Uterus (tissue), 4 donors: ENCODE results near the gene EIF3A. TPM values are rescaled to one million over a fixed set of nuclear protein-coding genes. Genes with fewer than 3 reads are reported as not detected.

Source experiments
- DNase-seq, 2 donors: peaks; one replicate each; pipeline ENCODE4 v3.0.0-alpha.2; 2019 to 2020
- H3K27ac ChIP-seq, 2 donors: fragments of 200-600 bp; sonication (generic); 1 replicate in 1 of 2; 2 replicates in 1 of 2; pipeline ENCODE4 v1.5.1; 2016 to 2018
- H3K27me3 ChIP-seq, 2 donors: fragments of 200-600 bp; sonication (generic); one replicate each; pipeline ENCODE4 v1.5.1; 2018 to 2019; ENCODE audit warnings: control low read depth in 1 of 2
- H3K36me3 ChIP-seq, 2 donors: fragments of 200-600 bp; sonication (generic); one replicate each; pipeline ENCODE4 v1.5.1; 2019; ENCODE audit warnings: control low read depth in 1 of 2
- H3K4me1 ChIP-seq, 2 donors: fragments of 200-600 bp; sonication (generic); one replicate each; pipeline ENCODE4 v1.5.1; 2018 to 2019; ENCODE audit warnings: control low read depth in 1 of 2
- H3K4me3 ChIP-seq, 2 donors: fragments of 200-600 bp; sonication (generic); 1 replicate in 1 of 2; 2 replicates in 1 of 2; pipeline ENCODE4 v1.5.1; 2018 to 2019; ENCODE audit warnings: mild to moderate bottlenecking in 1 of 2
- H3K9me3 ChIP-seq, 2 donors: fragments of 200-600 bp; sonication (generic); one replicate each; pipeline ENCODE4 v1.5.1; 2019; ENCODE audit warnings: control low read depth in 1 of 2
- POLR2A ChIP-seq, 2 donors: fragments of 450-650 bp; IDR thresholded peaks; one replicate each; pipeline ENCODE4 v1.6.1; 2016; ENCODE audit warnings: antibody characterized with exemption in 2 of 2, mild to moderate bottlenecking in 1 of 2, moderate library complexity in 1 of 2
- intact Hi-C: fragments of 100-400 bp; cut with DNase I; formaldehyde crosslinking; loops from one replicate; pipeline ENCODE4 v1.15.1; 2023; ENCODE audit warnings: low total_unique reads
- total RNA-seq, 4 donors: library from RNA; depleted of rRNA in 3 of 4; stranded (reverse); fragments of >200 nt in 3 of 4; gene quantifications; one replicate each; pipeline versions ENCODE4 v1.1.0 to v1.2.4, GENCODE V29; 2014 to 2023
- TF ChIP-seq, protein P1 (sequence below), 4 experiments: fragments of 200-600 bp in 2 of 4; fragments of 450-650 bp in 2 of 4; sonication (generic) in 2 of 4; IDR thresholded peaks; one replicate each; pipeline ENCODE4 v1.5.1; 2016 to 2019; ENCODE audit warnings: antibody characterized with exemption in 4 of 4, mild to moderate bottlenecking in 2 of 4, moderate library complexity in 1 of 4
- donor health status: DM: yes; HTN: yes; CAD: no.

Gene EIF3A
- total RNA-seq, 4 donors from 2014 or later, result 54.3 to 144 (median 89.2) TPM

DNA sequence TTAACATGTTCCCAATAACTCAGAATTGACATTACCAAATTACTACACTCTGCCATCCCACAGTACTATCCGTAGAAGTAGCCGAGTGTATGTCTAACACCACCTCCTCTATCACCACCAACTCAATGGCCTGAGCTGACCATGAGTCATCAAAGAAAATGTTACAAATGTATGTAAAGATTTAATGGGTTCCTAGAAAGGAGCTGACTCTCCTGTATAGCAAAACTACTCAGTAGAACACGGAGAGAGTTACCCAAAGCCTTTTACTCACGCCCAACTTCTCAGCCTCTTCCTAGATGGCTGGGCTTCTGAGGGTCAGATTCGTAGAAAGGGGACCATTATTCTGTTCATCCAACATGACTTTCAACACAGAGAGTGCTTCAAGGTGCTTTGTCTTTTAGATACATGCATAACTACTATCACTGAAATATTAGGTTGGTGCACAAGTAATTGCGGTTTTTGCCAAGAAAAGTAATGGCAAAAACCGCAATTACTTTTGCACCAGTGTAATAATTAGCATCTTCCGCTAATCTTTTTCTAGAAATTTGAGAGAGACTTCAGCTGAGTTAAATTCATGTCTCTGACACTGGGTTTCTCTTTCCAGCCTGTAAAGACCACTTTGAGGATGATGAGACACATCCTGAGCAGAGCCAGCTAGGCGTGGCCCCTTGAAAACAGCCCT lies 75.1 kb downstream of the EIF3A start:
- H3K9me3 ChIP-seq, result no peaks in the 10 kb centered on the region
- no peak overlapping the region for H3K4me3 ChIP-seq
- H3K27me3 ChIP-seq, result no peaks in the 10 kb centered on the region
- no peaks in the 10 kb centered on the region for H3K36me3 ChIP-seq
- intact Hi-C loops, result no loop called here
- H3K4me1 ChIP-seq, result no peaks in the 10 kb centered on the region
- no peak overlapping the region for H3K27ac ChIP-seq
- no peak for TF ChIP-seq POLR2A (IDR thresholded peaks at IDR 0.05)
- TF ChIP-seq, protein P1, sequence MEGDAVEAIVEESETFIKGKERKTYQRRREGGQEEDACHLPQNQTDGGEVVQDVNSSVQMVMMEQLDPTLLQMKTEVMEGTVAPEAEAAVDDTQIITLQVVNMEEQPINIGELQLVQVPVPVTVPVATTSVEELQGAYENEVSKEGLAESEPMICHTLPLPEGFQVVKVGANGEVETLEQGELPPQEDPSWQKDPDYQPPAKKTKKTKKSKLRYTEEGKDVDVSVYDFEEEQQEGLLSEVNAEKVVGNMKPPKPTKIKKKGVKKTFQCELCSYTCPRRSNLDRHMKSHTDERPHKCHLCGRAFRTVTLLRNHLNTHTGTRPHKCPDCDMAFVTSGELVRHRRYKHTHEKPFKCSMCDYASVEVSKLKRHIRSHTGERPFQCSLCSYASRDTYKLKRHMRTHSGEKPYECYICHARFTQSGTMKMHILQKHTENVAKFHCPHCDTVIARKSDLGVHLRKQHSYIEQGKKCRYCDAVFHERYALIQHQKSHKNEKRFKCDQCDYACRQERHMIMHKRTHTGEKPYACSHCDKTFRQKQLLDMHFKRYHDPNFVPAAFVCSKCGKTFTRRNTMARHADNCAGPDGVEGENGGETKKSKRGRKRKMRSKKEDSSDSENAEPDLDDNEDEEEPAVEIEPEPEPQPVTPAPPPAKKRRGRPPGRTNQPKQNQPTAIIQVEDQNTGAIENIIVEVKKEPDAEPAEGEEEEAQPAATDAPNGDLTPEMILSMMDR (IDR thresholded peaks at IDR 0.05), result no peak
- DNase-seq, result no peak

DNA sequence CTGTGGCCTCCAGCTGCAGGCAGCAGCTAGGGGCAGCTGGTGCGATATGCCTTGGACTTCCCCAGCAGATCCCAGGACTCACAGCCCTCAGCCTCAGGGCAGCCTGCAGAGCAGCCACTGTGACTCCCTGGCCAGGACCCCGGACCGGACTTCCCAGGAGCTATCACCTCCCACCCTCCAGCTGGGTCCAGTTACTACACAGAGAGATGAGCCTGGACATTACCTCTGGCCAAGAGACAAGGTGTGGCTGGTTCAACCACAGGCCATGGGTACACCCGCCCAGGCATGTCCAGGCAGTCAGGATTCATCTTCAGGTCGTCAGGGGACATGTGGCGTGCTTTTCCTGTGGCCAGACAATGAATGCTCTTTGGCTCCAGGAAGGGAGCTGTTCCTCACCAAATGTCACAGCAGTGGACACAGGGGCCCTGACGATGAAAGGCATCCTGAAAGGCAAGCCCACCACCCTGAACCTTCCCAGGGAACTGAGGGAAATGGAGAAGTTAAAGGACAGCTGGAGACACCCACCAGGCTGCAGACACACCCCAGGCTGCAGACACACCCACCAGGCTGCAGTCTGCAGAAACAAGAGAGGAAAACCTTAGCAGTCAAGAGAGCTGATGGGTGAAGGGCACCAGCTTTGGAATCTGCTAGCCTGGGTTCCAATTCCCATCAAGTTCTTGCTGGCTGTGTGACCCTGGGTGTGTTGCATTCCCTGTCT lies 76.9 kb downstream of the EIF3A start:
- Histone ChIP-seq H3K4me1 (no peaks in the 10 kb centered on the region), H3K9me3 (no peaks in the 10 kb centered on the region), H3K27ac (no peak overlapping the region), H3K4me3 (no peak overlapping the region), H3K27me3 (no peaks in the 10 kb centered on the region), H3K36me3 (no peaks in the 10 kb centered on the region)
- no peak for TF ChIP-seq POLR2A (IDR thresholded peaks at IDR 0.05)
- TF ChIP-seq, protein P1 (IDR thresholded peaks at IDR 0.05), result no peak
- DNase-seq, result no peak
- intact Hi-C loops, result no loop called here

DNA sequence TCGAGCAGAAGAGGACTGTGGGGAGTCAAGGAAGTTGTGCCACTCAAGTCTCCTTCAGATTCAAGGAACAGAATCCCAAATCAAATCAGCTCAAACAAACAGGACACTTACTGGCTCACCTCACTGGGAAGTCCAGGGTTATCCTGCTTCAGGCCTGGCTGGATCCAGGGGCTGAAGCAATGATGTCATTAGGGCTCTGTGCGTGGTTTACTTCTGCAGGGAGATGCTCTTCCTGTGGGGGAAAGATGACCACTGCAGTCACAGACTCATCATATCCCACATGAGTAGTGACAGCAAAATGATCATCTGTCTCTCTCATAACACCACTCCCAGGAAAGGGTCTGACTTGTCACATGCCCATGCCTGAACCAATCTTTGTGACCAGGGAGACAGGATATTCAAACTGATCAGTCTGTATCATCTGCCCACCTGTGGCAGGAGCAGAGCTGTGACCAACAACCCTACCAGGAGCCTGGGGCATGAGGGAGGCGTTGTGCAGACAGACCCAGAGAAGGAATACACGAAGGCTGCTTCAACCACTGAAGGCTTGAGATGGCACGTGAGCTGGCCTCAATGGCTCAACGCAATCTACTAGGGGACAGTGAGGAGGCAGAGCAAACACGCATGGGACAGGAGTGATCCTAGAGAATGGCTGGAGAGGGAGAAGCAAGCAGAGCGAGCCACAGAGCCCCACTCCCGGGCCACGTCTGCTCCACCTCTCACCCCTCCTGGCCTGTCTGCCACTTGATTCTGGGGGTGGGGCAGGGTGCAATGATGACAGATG lies 78.7 kb downstream of the EIF3A start:
- Histone ChIP-seq H3K9me3 (no peaks in the 10 kb centered on the region), H3K27me3 (no peaks in the 10 kb centered on the region), H3K27ac (no peak overlapping the region), H3K4me1 (no peaks in the 10 kb centered on the region), H3K36me3 (no peaks in the 10 kb centered on the region), H3K4me3 (no peak overlapping the region)
- intact Hi-C loops, result no loop called here
- TF ChIP-seq, protein P1 (IDR thresholded peaks at IDR 0.05), result no peak
- TF ChIP-seq POLR2A (IDR thresholded peaks at IDR 0.05), result no peak
- DNase-seq, result no peak

DNA sequence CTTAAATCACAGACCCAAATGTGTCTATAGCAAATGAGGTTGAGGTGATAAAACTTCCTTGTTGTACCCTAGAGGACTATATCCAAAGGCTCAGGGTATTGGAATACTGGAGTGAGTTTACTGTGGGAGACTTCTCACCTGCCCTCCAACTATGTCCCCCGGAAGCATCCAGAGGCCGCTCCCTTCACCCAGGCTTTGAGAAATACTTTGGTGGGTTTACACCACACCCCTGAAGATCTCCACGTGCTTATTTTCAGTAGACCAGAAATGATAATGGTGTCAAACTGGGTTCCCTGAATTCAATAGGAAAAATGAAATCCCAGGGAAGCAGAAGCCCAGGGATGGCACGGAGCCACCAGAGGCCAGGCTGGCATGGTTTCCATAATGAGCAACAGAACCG lies 82.4 kb downstream of the EIF3A start:
- H3K4me3 ChIP-seq, result no peak overlapping the region
- no peaks in the 10 kb centered on the region for H3K27me3 ChIP-seq
- no peaks in the 10 kb centered on the region for H3K36me3 ChIP-seq
- TF ChIP-seq POLR2A (IDR thresholded peaks at IDR 0.05), result no peak
- no peak for DNase-seq
- H3K4me1 ChIP-seq, result no peaks in the 10 kb centered on the region
- no peaks in the 10 kb centered on the region for H3K9me3 ChIP-seq
- intact Hi-C loops, result no loop called here
- H3K27ac ChIP-seq, result no peak overlapping the region

DNA sequence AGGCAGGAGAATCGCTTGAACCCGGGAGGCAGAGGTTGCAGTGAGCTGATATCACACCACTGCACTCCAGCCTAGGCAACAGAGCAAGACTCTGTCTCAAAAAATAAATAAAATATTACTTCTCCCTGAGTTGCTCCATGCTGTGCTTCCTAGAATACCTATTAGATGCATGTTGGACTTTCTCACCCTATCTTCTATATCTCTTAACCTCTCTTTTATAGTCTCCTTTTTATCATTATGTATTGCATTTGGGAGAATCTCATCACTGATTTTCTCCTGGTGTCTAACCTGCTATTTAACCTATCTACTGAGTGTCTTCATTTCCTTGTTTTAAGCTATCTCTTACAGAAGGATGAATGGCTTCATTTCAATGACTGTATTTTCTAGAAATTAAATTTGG lies 83.2 kb downstream of the EIF3A start:
- Histone ChIP-seq H3K27ac (no peak overlapping the region), H3K9me3 (no peaks in the 10 kb centered on the region), H3K27me3 (no peaks in the 10 kb centered on the region), H3K4me3 (no peak overlapping the region), H3K4me1 (no peaks in the 10 kb centered on the region), H3K36me3 (no peaks in the 10 kb centered on the region)
- intact Hi-C loops, result no loop called here
- no peak for DNase-seq
- TF ChIP-seq POLR2A (IDR thresholded peaks at IDR 0.05), result no peak
- TF ChIP-seq, protein P1 (IDR thresholded peaks at IDR 0.05), result no peak
